GM13977 (cell line): Measurements from ENCODE around the gene FIGNL2.

ENCODE experiments used
- DNase-seq: peaks from one replicate; pipeline ENCODE4 v3.0.0; 2012; ENCODE audit warnings: low spot score
- in situ Hi-C: fragments of 300-500 bp; cut with MboI; formaldehyde crosslinking; loops from one replicate; pipeline ENCODE4 v1.12.0; 2022; ENCODE audit warnings: low sequenced_read_pairs, low pct_unique_long_range_greater_than_20kb, mixed read lengths, inconsistent platforms; ENCODE audit not compliant: unreplicated experiment
- TF ChIP-seq, protein P1 (sequence below): IDR thresholded peaks from 2 replicates; pipeline ENCODE4 v1.5.1; 2012; ENCODE audit warnings: mild to moderate bottlenecking, control low read depth; ENCODE audit not compliant: insufficient read depth; ENCODE audit errors: extremely low read depth, missing control alignments

The FIGNL2 gene

DNA sequence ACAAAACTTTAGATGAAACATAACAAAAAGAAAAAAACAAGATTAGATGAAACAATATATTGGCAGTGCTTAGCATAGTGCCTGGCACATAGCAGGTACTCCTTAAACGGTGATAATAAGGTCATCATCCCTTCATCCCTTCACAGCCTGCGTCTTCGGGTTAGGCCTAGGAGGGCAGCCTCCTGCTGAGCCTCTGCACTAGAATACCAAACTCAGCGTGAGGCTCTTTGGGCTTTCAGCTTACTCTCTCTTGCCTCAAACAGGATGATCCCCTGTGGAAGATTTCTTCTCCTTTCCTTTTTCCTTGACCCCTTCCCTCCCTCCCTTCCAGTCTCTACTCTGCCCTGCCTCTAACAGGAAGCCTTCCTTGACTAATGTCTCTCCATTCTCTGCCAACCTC is 14.4 kb upstream of the FIGNL2 start:
- no peak for DNase-seq
- in situ Hi-C loops = no loop called here
- TF ChIP-seq, protein P1, sequence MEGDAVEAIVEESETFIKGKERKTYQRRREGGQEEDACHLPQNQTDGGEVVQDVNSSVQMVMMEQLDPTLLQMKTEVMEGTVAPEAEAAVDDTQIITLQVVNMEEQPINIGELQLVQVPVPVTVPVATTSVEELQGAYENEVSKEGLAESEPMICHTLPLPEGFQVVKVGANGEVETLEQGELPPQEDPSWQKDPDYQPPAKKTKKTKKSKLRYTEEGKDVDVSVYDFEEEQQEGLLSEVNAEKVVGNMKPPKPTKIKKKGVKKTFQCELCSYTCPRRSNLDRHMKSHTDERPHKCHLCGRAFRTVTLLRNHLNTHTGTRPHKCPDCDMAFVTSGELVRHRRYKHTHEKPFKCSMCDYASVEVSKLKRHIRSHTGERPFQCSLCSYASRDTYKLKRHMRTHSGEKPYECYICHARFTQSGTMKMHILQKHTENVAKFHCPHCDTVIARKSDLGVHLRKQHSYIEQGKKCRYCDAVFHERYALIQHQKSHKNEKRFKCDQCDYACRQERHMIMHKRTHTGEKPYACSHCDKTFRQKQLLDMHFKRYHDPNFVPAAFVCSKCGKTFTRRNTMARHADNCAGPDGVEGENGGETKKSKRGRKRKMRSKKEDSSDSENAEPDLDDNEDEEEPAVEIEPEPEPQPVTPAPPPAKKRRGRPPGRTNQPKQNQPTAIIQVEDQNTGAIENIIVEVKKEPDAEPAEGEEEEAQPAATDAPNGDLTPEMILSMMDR = no peak

DNA sequence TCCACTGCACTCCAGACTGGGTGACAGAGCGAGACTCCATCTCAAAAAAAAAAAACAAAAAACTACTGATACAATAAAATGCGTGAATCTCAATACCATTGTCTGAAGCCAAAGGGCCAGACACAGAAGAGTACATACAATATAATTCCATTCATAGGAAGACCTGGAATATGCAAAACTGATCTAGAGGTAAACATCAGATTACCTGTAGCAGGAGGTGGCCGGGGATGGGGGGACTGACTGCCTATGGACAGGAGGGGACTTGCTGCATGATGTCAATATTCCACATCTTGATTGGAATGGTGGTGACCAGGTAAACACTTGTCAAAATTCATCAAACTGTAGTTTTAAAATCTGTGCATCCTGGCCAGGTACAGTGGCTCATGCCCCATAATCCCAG is 12.5 kb upstream of the FIGNL2 start:
- in situ Hi-C loops = no loop called here
- no peak for DNase-seq
- TF ChIP-seq, protein P1 = no peak

DNA sequence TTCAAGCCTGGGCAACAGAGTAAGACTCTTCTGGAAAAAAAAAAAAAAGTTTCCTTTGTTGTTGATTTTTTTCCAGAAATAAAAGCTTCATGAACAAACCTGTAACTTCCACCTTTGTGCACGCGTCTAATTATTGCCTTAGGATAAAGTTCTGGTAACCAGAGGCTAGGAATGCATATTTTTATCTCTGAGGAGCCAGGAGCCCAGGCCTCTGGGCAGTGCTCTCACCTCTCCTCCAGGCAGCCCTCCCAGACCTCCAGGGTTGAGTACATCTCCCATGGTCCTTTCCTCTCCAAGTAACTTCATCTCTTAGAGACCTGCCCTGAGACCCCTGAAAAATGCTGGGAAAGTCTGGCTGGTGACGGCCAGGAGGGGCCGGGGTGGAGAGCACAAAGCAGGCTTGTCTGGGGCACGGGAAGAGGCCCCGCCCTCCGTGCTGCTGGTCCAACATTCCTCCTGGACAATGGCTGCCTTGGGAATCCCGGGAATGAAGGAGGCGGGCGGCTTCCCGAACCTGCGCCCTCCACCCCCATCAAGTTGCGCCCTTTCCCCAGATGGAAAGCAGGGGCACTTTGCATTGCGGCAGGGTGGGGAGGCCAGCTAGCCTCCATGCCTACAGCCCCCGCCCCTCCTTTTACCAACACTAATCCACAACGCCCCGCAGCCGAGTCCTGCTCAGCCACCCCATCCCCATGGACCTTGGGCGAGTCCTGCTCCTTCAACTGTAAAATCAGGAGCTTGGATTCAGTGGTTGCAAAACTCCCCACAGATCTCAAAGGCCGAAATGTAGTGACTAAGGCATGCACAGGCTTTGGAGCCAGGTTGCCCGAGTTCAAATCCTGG is 7.3 kb upstream of the FIGNL2 start:
- DNase-seq = no peak
- TF ChIP-seq, protein P1 = no peak
- in situ Hi-C loops = no loop called here

DNA sequence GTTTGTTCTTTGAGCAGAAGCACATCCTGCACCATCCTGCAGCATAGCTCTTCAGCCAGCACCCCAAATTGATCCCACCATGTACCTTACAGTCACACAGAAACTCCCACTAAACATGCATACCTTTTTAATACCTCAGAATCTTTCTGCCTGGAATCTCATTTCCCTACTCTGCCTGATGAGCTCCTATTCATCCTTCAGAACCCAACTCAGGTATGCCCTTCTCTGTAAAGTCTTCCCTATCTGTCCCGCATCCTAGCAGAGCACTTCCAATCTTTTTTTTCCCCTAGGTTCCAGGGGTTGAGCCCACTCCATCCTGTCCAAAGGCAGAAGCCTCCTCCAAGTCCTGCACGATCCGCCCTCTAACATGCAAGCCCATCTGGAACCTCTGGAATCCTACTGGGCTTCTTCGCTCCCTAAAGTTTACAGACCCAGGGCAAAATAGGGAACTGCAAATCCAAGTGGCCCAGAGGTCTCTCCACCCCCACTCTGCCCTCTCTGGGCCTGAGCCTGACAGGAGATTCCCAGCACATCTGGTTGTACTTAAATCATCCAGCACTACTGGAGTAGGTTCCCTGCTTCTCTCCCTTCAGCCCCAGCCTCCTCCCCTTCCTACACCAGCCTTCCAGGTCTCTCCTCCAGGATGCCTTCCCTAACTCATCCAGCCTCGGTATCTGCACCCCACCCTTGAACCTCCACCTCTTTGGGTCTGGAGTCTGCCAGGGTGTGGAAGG is 4.1 kb upstream of the FIGNL2 start:
- TF ChIP-seq, protein P1 = no peak
- in situ Hi-C loops = no loop called here
- DNase-seq = no peak

DNA sequence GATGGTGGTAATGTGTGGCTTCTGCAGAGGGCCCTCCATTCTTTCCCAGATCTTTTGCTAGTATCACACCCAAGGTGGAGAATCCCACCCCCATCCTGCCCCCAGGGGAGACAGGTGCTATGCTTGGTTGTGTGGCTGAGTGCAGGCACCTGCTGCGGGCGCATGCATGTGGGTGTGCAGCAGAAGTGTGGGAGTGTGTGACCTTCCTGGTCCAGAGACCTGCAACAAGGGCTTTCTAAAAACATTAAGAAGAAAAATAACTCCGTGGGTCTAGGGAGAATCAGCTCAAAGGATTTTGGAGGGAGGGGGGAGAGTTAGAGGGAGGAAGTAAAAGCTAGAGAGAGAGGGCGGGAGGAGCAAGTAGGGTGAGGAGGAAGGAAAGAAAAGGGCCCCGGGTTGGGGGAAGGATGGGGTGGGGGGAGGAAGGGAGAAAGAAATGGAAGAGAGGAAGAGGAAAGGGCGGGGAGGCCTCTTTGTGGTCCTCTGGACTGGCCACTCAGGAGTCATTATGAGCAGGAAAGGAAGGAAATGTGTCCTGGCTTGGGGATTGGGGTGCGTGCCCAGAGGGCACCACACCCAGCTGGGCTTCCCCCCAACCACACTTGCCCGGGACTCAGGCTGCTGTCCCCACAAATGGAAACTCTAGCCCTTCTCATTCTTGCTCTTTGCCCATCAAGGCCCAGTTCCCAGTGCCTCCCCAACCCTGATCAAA is 3.1 kb upstream of the FIGNL2 start:
- in situ Hi-C loops = no loop called here
- DNase-seq = no peak
- TF ChIP-seq, protein P1 = no peak

DNA sequence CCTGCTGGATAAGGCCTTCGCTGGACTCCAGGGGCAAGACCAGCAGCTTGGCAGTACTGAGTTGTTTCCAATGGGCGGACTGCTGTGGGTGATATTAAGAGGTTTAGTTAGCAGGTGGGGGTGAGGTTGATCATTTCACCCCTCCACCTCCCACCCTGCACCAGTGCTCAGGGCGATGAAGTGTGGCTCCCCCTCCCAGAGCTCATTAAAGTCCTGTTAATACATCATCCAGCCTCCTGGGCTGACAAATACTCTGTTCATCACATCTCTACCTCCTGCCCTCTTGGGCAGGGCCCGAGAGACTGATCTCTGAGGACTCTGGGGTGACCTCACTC is 2.4 kb upstream of the FIGNL2 start:
- DNase-seq = no peak
- in situ Hi-C loops = no loop called here
- TF ChIP-seq, protein P1 = no peak
